Neural cell (in vitro differentiated cells): ENCODE measurements around the gene CPSF7. TPM values are rescaled to one million over a fixed set of nuclear protein-coding genes. Genes with fewer than 3 reads are reported as not detected.

Experiments
- H2AFZ ChIP-seq: fragments of 200-600, 300-800 bp; sonication (generic), shearing (Covaris generic); 2 replicates; pipeline ENCODE4 v1.6.0; 2014; ENCODE audit warnings: low read depth, mild to moderate bottlenecking, antibody characterized with exemption, low read length, moderate library complexity
- H3F3A ChIP-seq: fragments of 200-600 bp; shearing (Covaris generic); 2 replicates; pipeline ENCODE4 v1.6.1; 2016; ENCODE audit warnings: mild to moderate bottlenecking, moderate library complexity, mixed read lengths, antibody characterized with exemption, low read length; ENCODE audit not compliant: insufficient read depth, poor library complexity, severe bottlenecking
- H3K27ac ChIP-seq: fragments of 200-600, 300-800 bp; sonication (generic), shearing (Covaris generic); 2 replicates; pipeline ENCODE4 v1.5.1; 2014; ENCODE audit warnings: mild to moderate bottlenecking, low read length, moderate library complexity
- H3K27me3 ChIP-seq: fragments of 300-800, 200-600 bp; sonication (generic), shearing (Covaris generic); 2 replicates; pipeline ENCODE4 v1.6.0; 2014; ENCODE audit warnings: mild to moderate bottlenecking, low read depth, low read length, moderate library complexity; ENCODE audit not compliant: insufficient read depth
- H3K36me3 ChIP-seq: fragments of 300-800, 200-600 bp; sonication (generic), shearing (Covaris generic); 2 replicates; pipeline ENCODE4 v1.5.1; 2014; ENCODE audit warnings: mild to moderate bottlenecking, antibody characterized with exemption, low read length, moderate library complexity; ENCODE audit not compliant: insufficient read depth
- H3K4me2 ChIP-seq: fragments of 300-800, 200-600 bp; sonication (generic), shearing (Covaris generic); 2 replicates; pipeline ENCODE4 v1.6.0; 2014; ENCODE audit warnings: mild to moderate bottlenecking, low read length
- H3K4me3 ChIP-seq: fragments of 300-800, 200-600 bp; sonication (generic), shearing (Covaris generic); 2 replicates; pipeline ENCODE4 v1.5.1; 2014; ENCODE audit warnings: mild to moderate bottlenecking, low read length, moderate library complexity
- H3K79me2 ChIP-seq: fragments of 200-600 bp; shearing (Covaris generic); replicated peaks from 2 replicates; pipeline ENCODE4 v1.6.0; 2014; ENCODE audit warnings: mild to moderate bottlenecking, low read length, moderate library complexity; ENCODE audit not compliant: insufficient read depth
- H3K9ac ChIP-seq: fragments of 300-800, 200-600 bp; sonication (generic), shearing (Covaris generic); 2 replicates; pipeline ENCODE4 v1.6.1; 2016; ENCODE audit warnings: mild to moderate bottlenecking, low read length, mixed read lengths
- H3K9me2 ChIP-seq: fragments of 200-600 bp; shearing (Covaris generic); 2 replicates; pipeline ENCODE4 v1.6.1; 2016; ENCODE audit warnings: mild to moderate bottlenecking, low read length, mixed read lengths; ENCODE audit not compliant: insufficient read depth
- H3K9me3 ChIP-seq: fragments of 200-600, 300-800 bp; sonication (generic), shearing (Covaris generic); 2 replicates; pipeline ENCODE4 v1.6.1; 2016; ENCODE audit warnings: mild to moderate bottlenecking, mixed run types, low read length, moderate library complexity, mixed read lengths
- H4K20me1 ChIP-seq: fragments of 200-600 bp; shearing (Covaris generic); 2 replicates; pipeline ENCODE4 v1.6.1; 2016; ENCODE audit warnings: mild to moderate bottlenecking, mixed run types; ENCODE audit not compliant: insufficient read depth
- EP300 ChIP-seq: fragments of 450-650 bp; conservative IDR thresholded peaks from 2 replicates; pipeline ENCODE4 v1.6.1; 2014; ENCODE audit warnings: antibody characterized with exemption, mild to moderate bottlenecking, moderate library complexity; ENCODE audit not compliant: poor library complexity, severe bottlenecking
- EZH2 ChIP-seq: fragments of 200-600, 300-800 bp; shearing (Covaris generic), sonication (generic); IDR thresholded peaks from 2 replicates; pipeline ENCODE4 v1.6.1; 2014; ENCODE audit warnings: antibody characterized with exemption, low read length, borderline replicate concordance, mild to moderate bottlenecking; ENCODE audit not compliant: insufficient read depth, poor library complexity, severe bottlenecking
- MXI1 ChIP-seq: fragments of 450-650 bp; conservative IDR thresholded peaks from 2 replicates; pipeline ENCODE4 v1.6.1; 2014; ENCODE audit warnings: antibody characterized with exemption, mild to moderate bottlenecking; ENCODE audit not compliant: poor library complexity, severe bottlenecking
- POLR2AphosphoS5 ChIP-seq: IDR thresholded peaks from 2 replicates; pipeline ENCODE4 v1.6.1; 2012
- RAD21 ChIP-seq: fragments of 450-650 bp; conservative IDR thresholded peaks from 2 replicates; pipeline ENCODE4 v1.6.1; 2014; ENCODE audit warnings: antibody characterized with exemption, mild to moderate bottlenecking, moderate library complexity
- SMC3 ChIP-seq: fragments of 450-650 bp; conservative IDR thresholded peaks from 2 replicates; pipeline ENCODE4 v1.6.1; 2014; ENCODE audit warnings: antibody characterized with exemption, mild to moderate bottlenecking, moderate library complexity; ENCODE audit not compliant: poor library complexity
- TAF1 ChIP-seq: IDR thresholded peaks from 2 replicates; pipeline ENCODE4 v1.6.1; 2012; ENCODE audit warnings: low read depth
- polyA plus RNA-seq: library from polyadenylated mRNA; depleted of rRNA; stranded (reverse); fragments of >200 nt; gene quantifications from 2 replicates; pipeline ENCODE4 v1.2.3, GENCODE V29; 2014
- TF ChIP-seq, protein P1 (sequence below): fragments of 450-650 bp; IDR thresholded peaks from 2 replicates; pipeline ENCODE4 v1.5.1; 2014; ENCODE audit warnings: antibody characterized with exemption, mild to moderate bottlenecking, moderate library complexity; ENCODE audit not compliant: poor library complexity, severe bottlenecking
- TF ChIP-seq, protein P2 (sequence below): IDR thresholded peaks from 2 replicates; pipeline ENCODE4 v1.6.1; 2012; ENCODE audit warnings: borderline replicate concordance

The CPSF7 gene
- polyA plus RNA-seq, 1 donor from 2014 or later: 80.2 TPM

DNA sequence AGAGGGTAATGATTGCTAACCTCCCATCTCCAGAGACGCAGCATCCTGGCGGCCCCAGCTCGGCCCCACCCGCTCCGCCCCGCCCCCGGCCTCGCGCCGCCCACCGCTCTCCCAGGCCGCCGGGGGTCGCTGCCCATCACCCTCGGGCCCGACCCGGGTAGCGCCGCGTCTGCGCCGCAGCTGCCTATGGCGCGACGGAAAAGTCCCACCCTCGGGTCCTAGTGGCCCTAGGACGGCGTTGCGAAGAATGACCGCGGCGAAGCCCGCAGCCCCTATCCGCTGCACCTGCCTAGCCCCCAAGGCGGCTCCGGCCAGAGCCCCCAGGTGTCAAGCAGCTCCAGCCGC is 457 bp downstream of the CPSF7 start:
- Histone ChIP-seq H3K36me3 (peaks cover 12% of the 10 kb centered on the region), H3K4me2 (peak overlapping the region; percentile 100), H3K79me2 (peaks cover 73% of the 10 kb centered on the region), H3K9me2 (no peaks in the 10 kb centered on the region), H4K20me1 (no peaks in the 10 kb centered on the region), H2AFZ (peak overlapping the region; percentile 87), H3K27ac (peak overlapping the region; percentile 98), H3K4me3 (peak overlapping the region; percentile 82), H3F3A (no peaks in the 10 kb centered on the region), H3K27me3 (no peaks in the 10 kb centered on the region), H3K9ac (peak overlapping the region; percentile 99), H3K9me3 (no peaks in the 10 kb centered on the region)
- no peak for TF ChIP-seq MXI1
- TF ChIP-seq SMC3: no peak
- TF ChIP-seq EZH2: no peak
- TF ChIP-seq, protein P1, sequence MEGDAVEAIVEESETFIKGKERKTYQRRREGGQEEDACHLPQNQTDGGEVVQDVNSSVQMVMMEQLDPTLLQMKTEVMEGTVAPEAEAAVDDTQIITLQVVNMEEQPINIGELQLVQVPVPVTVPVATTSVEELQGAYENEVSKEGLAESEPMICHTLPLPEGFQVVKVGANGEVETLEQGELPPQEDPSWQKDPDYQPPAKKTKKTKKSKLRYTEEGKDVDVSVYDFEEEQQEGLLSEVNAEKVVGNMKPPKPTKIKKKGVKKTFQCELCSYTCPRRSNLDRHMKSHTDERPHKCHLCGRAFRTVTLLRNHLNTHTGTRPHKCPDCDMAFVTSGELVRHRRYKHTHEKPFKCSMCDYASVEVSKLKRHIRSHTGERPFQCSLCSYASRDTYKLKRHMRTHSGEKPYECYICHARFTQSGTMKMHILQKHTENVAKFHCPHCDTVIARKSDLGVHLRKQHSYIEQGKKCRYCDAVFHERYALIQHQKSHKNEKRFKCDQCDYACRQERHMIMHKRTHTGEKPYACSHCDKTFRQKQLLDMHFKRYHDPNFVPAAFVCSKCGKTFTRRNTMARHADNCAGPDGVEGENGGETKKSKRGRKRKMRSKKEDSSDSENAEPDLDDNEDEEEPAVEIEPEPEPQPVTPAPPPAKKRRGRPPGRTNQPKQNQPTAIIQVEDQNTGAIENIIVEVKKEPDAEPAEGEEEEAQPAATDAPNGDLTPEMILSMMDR: peak; percentile 49
- no peak for TF ChIP-seq TAF1
- TF ChIP-seq RAD21: peak; percentile 24
- no peak for TF ChIP-seq POLR2AphosphoS5
- TF ChIP-seq, protein P2, sequence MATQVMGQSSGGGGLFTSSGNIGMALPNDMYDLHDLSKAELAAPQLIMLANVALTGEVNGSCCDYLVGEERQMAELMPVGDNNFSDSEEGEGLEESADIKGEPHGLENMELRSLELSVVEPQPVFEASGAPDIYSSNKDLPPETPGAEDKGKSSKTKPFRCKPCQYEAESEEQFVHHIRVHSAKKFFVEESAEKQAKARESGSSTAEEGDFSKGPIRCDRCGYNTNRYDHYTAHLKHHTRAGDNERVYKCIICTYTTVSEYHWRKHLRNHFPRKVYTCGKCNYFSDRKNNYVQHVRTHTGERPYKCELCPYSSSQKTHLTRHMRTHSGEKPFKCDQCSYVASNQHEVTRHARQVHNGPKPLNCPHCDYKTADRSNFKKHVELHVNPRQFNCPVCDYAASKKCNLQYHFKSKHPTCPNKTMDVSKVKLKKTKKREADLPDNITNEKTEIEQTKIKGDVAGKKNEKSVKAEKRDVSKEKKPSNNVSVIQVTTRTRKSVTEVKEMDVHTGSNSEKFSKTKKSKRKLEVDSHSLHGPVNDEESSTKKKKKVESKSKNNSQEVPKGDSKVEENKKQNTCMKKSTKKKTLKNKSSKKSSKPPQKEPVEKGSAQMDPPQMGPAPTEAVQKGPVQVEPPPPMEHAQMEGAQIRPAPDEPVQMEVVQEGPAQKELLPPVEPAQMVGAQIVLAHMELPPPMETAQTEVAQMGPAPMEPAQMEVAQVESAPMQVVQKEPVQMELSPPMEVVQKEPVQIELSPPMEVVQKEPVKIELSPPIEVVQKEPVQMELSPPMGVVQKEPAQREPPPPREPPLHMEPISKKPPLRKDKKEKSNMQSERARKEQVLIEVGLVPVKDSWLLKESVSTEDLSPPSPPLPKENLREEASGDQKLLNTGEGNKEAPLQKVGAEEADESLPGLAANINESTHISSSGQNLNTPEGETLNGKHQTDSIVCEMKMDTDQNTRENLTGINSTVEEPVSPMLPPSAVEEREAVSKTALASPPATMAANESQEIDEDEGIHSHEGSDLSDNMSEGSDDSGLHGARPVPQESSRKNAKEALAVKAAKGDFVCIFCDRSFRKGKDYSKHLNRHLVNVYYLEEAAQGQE: no peak
- TF ChIP-seq EP300: no peak

DNA sequence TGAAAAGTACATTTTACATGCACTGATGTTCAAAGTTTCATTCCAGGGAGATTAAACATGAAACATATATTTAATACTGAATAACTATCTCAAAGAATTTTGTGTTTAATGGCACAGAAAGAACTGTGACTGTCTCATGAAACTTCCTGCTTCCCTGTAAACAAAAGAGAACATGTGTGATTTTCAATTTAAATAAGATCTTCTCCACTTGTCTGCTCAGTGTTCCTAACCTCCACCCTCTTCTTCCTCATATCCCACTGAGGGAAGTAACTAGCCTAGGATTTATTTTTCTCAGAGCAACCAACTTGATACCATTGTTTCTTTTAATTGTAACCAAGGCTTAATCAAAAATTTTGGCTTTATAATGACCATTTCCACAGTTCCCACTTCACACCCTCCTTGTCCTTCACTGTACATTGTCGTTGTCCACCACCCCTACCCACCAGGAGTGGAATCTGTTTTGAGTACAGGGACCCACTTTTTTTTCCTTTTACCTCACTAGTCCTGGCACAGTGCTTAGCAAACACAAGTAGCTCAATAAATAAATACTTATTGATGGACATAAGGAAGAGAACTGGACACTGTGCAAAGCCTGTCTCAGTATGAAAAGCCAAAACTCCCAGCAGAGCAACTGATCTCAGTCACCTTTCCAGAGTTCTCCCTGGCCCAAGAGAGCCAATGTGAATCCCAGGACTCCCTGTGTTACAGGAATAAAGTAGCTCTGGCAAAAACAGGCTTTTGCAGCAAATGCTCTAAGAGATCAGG is 4.2 kb downstream of the CPSF7 start:
- H3F3A ChIP-seq: no peaks in the 10 kb centered on the region
- TF ChIP-seq EP300 (no peak), MXI1 (no peak), POLR2AphosphoS5 (no peak), RAD21 (no peak), TAF1 (no peak), SMC3 (no peak), EZH2 (no peak)
- TF ChIP-seq, protein P2: no peak
- H3K36me3 ChIP-seq: peaks cover 12% of the 10 kb centered on the region
- H3K27me3 ChIP-seq: no peaks in the 10 kb centered on the region
- H3K79me2 ChIP-seq: peaks cover 46% of the 10 kb centered on the region
- H3K9me3 ChIP-seq: no peaks in the 10 kb centered on the region
- no peaks in the 10 kb centered on the region for H3K9me2 ChIP-seq
- no peak overlapping the region for H2AFZ ChIP-seq
- H3K9ac ChIP-seq: no peak overlapping the region
- no peak overlapping the region for H3K4me3 ChIP-seq
- H3K27ac ChIP-seq: no peak overlapping the region
- H3K4me2 ChIP-seq: no peak overlapping the region
- H4K20me1 ChIP-seq: no peaks in the 10 kb centered on the region
